B cell (primary cell): ENCODE measurements around the gene SNX32. TPM values are rescaled to one million over a fixed set of nuclear protein-coding genes. Genes with fewer than 3 reads are reported as not detected.

Experiments
- ATAC-seq: fragments of 200-7000 bp; cut with Tn5 transposase; one replicate; pipeline ENCODE4 v1.10.0; 2021; ENCODE audit warnings: low read depth, mild to moderate bottlenecking, moderate number of reproducible peaks, moderate library complexity
- CTCF ChIA-PET: fragments of 350-600 bp; sonication (Branson Sonifier 250); formaldehyde crosslinking; loops from one replicate; lab custom pipeline; 2021; ENCODE audit warnings: antibody characterized with exemption, inconsistent platforms; lab: Charles Lee
- POLR2A ChIA-PET: fragments of 350-600 bp; sonication (Branson Sonifier 250); formaldehyde crosslinking; loops from one replicate; lab custom pipeline; 2021; ENCODE audit warnings: antibody characterized with exemption; lab: Charles Lee
- DNase-seq: peaks from one replicate; pipeline ENCODE4 v3.0.0; 2013
- H2AFZ ChIP-seq: 2 replicates; pipeline ENCODE4 v1.6.1; 2012; ENCODE audit warnings: mild to moderate bottlenecking, low read depth, low read length; ENCODE audit not compliant: insufficient read depth, poor library complexity, severe bottlenecking
- H3K27ac ChIP-seq, 2 donors: 1 replicate in 1 of 2; 2 replicates in 1 of 2; pipeline ENCODE4 v1.5.1; 2012 to 2013; ENCODE audit warnings: low read length in 2 of 2, mild to moderate bottlenecking in 2 of 2, moderate library complexity in 1 of 2
- H3K27me3 ChIP-seq, 4 experiments: fragments of 200-600 bp in 1 of 4; sonication (generic) in 1 of 4; replicated peaks in 1 of 4; 1 replicate in 2 of 4; 2 replicates in 2 of 4; pipeline versions ENCODE4 v1.6.1 to v1.7.0; 2013 to 2016; ENCODE audit warnings: low read length in 3 of 4, mild to moderate bottlenecking in 2 of 4, mixed read lengths in 1 of 4, moderate library complexity in 1 of 4; ENCODE audit not compliant: insufficient read depth in 4 of 4, control insufficient read depth in 3 of 4; ENCODE audit errors: control extremely low read depth in 1 of 4
- H3K36me3 ChIP-seq, 2 experiments: replicated peaks in 1 of 2; 1 replicate in 1 of 2; 2 replicates in 1 of 2; pipeline versions ENCODE4 v1.6.1 to v1.7.1; 2013; ENCODE audit warnings: low read length in 1 of 2; ENCODE audit not compliant: insufficient read depth in 2 of 2, control insufficient read depth in 1 of 2; ENCODE audit errors: control extremely low read depth in 1 of 2, extremely low read depth in 1 of 2
- H3K4me1 ChIP-seq, 2 donors: fragments of 200-600 bp in 1 of 2; sonication (generic) in 1 of 2; 1 replicate in 1 of 2; 2 replicates in 1 of 2; pipeline versions ENCODE4 v1.5.1 to v1.6.1; 2013 to 2017; ENCODE audit warnings: low read length in 2 of 2; ENCODE audit not compliant: control insufficient read depth in 2 of 2, insufficient read depth in 2 of 2
- H3K4me2 ChIP-seq: replicated peaks from 2 replicates; pipeline ENCODE3; 2012; ENCODE audit warnings: mild to moderate bottlenecking, low read depth, low read length; ENCODE audit not compliant: poor library complexity, severe bottlenecking
- H3K4me3 ChIP-seq, 5 experiments: fragments of 200-600 bp in 1 of 5; sonication (generic) in 1 of 5; 1 replicate in 3 of 5; 2 replicates in 2 of 5; pipeline versions ENCODE4 v1.5.1 to v1.7.0; 2011 to 2016; ENCODE audit warnings: low read length in 4 of 5, mild to moderate bottlenecking in 4 of 5, low read depth in 2 of 5, control low read depth in 1 of 5, moderate library complexity in 1 of 5; ENCODE audit not compliant: insufficient read depth in 1 of 5; ENCODE audit errors: control extremely low read depth in 1 of 5, extremely low read depth in 1 of 5
- H3K79me2 ChIP-seq: fragments of 200-600 bp; sonication (generic); one replicate; pipeline ENCODE4 v1.6.0; 2016; ENCODE audit warnings: low read length; ENCODE audit not compliant: control insufficient read depth, insufficient read depth
- H3K9ac ChIP-seq: fragments of 200-600 bp; sonication (generic); 2 replicates; pipeline ENCODE4 v1.6.1; 2017; ENCODE audit warnings: mild to moderate bottlenecking, low read length, moderate library complexity
- H3K9me3 ChIP-seq, 3 donors: one replicate each; pipeline versions ENCODE4 v1.6.1 to v1.7.1; 2013; ENCODE audit warnings: low read length in 2 of 3; ENCODE audit not compliant: control insufficient read depth in 2 of 3, insufficient read depth in 1 of 3; ENCODE audit errors: control extremely low read depth in 1 of 3
- H4K20me1 ChIP-seq: 2 replicates; pipeline ENCODE4 v1.6.0; 2012; ENCODE audit warnings: mild to moderate bottlenecking, low read length; ENCODE audit not compliant: insufficient read depth, control insufficient read depth, poor library complexity, severe bottlenecking
- H3K27ac Mint-ChIP-seq: one replicate; pipeline ENCODE4 v1.8.0; 2021; ENCODE audit warnings: mixed read lengths
- H3K27me3 Mint-ChIP-seq: one replicate; pipeline ENCODE4 v1.8.0; 2021; ENCODE audit warnings: mixed read lengths
- H3K4me1 Mint-ChIP-seq: one replicate; pipeline ENCODE4 v1.8.0; 2021; ENCODE audit warnings: mixed read lengths
- H3K4me3 Mint-ChIP-seq: one replicate; pipeline ENCODE4 v1.8.0; 2021; ENCODE audit warnings: mixed read lengths
- H3K9me3 Mint-ChIP-seq: one replicate; pipeline ENCODE4 v1.8.0; 2022; ENCODE audit warnings: mixed read lengths; ENCODE audit not compliant: insufficient read depth
- EZH2 ChIP-seq: IDR thresholded peaks from 2 replicates; pipeline ENCODE4 v1.6.1; 2012; ENCODE audit warnings: borderline replicate concordance, low read depth, mild to moderate bottlenecking, moderate library complexity, low read length; ENCODE audit not compliant: insufficient read depth, poor library complexity, severe bottlenecking
- WGBS: methylation state at CpG from one replicate; pipeline ENCODE4 v1.1.5; 2013; ENCODE audit warnings: missing lambda C conversion rate; ENCODE audit not compliant: insufficient coverage; 5-methylcytosine and 5-hydroxymethylcytosine counted together
- intact Hi-C: fragments of 100-400 bp; cut with micrococcal nuclease; formaldehyde crosslinking; loops from one replicate; pipeline ENCODE4 v1.10.0; 2022
- polyA plus RNA-seq: library from polyadenylated mRNA; depleted of rRNA; stranded (reverse); fragments of >200 nt; gene quantifications from 2 replicates; pipeline ENCODE4 v1.2.3, GENCODE V29; 2012
- total RNA-seq, 2 donors: library from RNA; stranded (reverse); fragments of 120-200 nt in 1 of 2; gene quantifications; 1 replicate in 1 of 2; 2 replicates in 1 of 2; pipeline versions ENCODE4 v1.2.3 to v1.2.4, GENCODE V29; 2013 to 2022
- TF ChIP-seq, protein P1 (sequence below): fragments of 200-600 bp; IDR thresholded peaks from one replicate; pipeline ENCODE4 v1.8.0; 2022; ENCODE audit warnings: antibody characterized with exemption, mild to moderate bottlenecking

The SNX32 gene
- total and polyA plus RNA-seq, 2 donors (not counting 1 experiment from before 2014, with no cell fraction given) = 0.57 to 0.89 TPM

DNA sequence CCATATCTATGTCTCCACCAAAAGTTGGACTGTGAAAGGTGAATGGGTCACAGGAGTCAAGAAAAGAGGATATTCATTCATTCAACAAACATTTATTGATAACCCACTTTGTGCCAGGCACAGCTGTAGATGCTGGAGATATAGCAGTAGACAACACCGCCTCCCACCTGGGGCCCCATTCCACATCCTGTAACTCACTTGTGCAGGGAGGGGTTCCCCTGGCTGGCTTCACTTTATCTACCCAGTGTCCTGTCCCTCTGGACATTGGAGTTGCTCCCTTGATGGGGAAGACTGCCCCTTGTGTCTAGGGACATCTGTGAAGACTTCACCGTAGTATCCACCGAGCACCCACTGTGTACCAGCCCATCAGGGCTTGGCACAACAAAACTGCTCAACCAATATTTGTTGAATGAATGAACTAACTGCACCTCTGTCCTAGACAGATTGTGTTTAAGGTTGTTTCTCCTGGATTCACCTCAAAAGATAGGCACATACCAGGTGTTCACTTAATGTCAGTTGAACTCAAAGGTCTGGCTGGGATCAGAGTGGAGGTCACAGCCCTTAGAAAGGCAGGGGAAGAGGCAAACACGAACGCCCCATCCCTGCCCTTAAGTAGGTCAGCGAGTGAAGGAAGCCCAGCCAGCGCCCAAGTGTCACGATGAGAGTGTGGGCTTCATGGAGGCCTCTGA lies 48.3 kb upstream of the SNX32 start:
- H3K4me3 Mint-ChIP-seq = peak overlapping the region; percentile 79
- Histone ChIP-seq H3K4me1 (peaks cover 27 to 33% of the 10 kb centered on the region in 2 donors), H3K9ac (no peak overlapping the region), H2AFZ (no peak overlapping the region), H3K4me2 (no peak overlapping the region), H3K27ac (no peak overlapping the region), H3K4me3 (no peak overlapping the region), H4K20me1 (no peaks in the 10 kb centered on the region), H3K27me3 (peaks cover 0 to 46% (median 22%) of the 10 kb centered on the region in 4 experiments), H3K79me2 (no peaks in the 10 kb centered on the region), H3K9me3 (peaks cover 0 to 14% (median 0%) of the 10 kb centered on the region in 3 donors), H3K36me3 (no peaks in the 10 kb centered on the region)
- WGBS = 79% methylated on average over 6 of the region's 8 CpGs
- CTCF ChIA-PET = interaction anchor here (0.7 to 1.4 kb wide), 2 partner anchors 37 to 74 kb away, joined by 4 to 5 read pairs; no protein-coding TSS in a partner anchor
- TF ChIP-seq EZH2 = no peak
- TF ChIP-seq, protein P1, sequence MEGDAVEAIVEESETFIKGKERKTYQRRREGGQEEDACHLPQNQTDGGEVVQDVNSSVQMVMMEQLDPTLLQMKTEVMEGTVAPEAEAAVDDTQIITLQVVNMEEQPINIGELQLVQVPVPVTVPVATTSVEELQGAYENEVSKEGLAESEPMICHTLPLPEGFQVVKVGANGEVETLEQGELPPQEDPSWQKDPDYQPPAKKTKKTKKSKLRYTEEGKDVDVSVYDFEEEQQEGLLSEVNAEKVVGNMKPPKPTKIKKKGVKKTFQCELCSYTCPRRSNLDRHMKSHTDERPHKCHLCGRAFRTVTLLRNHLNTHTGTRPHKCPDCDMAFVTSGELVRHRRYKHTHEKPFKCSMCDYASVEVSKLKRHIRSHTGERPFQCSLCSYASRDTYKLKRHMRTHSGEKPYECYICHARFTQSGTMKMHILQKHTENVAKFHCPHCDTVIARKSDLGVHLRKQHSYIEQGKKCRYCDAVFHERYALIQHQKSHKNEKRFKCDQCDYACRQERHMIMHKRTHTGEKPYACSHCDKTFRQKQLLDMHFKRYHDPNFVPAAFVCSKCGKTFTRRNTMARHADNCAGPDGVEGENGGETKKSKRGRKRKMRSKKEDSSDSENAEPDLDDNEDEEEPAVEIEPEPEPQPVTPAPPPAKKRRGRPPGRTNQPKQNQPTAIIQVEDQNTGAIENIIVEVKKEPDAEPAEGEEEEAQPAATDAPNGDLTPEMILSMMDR = no peak
- H3K9me3 Mint-ChIP-seq = no peaks in the 10 kb centered on the region
- POLR2A ChIA-PET = no interaction called here
- peak overlapping the region; percentile 7 for H3K27ac Mint-ChIP-seq
- no peak for ATAC-seq
- intact Hi-C loops = no loop called here
- no peak for DNase-seq
- peaks cover 31% of the 10 kb centered on the region for H3K4me1 Mint-ChIP-seq
- peaks cover 6% of the 10 kb centered on the region for H3K27me3 Mint-ChIP-seq
